C1 segment of cervical spinal cord (tissue), 14 donors: Measurements from ENCODE around the gene NOP53.
"Not testable (repeated sequence)": the region's sequence is repeated elsewhere in the genome, so short reads cannot be mapped to it uniquely, and the experiment has no call there.

Experiments used
- DNase-seq, 14 donors: peaks; one replicate each; lab custom pipeline; 2025; lab: John Stamatoyannopoulos, UW

Gene NOP53

DNA sequence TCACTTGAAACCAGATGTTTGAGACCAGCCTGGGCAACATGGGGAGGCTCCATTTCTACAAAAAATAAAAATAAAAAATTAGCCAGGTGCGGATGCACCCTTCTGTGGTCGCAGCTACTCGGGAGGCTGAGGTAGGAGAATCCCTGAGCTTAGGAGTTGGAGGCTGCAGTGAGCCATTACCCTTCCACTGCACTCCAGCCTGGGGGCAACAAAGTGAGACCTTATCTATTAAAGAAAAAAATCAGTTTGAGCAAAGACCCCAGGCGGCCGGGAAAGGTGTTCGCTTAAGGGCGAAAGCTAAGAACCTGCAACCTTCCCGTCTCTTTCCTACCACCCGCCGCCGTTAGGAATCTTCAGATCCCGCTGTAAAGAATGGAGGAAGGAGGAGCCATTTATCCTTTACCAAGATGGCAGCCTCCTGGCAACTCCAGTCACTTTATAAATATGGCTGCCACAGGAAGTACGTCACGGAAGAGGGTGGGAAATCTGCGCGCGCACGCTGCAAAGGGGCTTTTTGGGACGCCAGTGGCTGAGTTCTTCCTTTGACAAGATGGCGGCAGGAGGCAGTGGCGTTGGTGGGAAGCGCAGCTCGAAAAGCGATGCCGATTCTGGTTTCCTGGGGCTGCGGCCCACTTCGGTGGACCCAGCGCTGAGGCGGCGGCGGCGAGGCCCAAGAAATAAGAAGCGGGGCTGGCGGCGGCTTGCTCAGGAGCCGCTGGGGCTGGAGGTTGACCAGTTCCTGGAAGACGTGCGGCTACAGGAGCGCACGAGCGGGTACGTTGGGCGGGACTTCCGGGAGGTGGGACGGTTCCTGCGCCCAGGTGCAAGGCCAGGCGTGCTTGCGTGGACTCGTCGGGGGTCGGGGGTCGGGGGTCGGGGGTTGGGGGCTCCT, at the start of gene NOP53:
TSS of gene NOP53 (plus strand) at position 537 of the 892 bp plus-strand sequence. CDS start at position 551, 14 bp downstream.
- DNase-seq: peak; percentile 63 to 98 (median 96)

DNA sequence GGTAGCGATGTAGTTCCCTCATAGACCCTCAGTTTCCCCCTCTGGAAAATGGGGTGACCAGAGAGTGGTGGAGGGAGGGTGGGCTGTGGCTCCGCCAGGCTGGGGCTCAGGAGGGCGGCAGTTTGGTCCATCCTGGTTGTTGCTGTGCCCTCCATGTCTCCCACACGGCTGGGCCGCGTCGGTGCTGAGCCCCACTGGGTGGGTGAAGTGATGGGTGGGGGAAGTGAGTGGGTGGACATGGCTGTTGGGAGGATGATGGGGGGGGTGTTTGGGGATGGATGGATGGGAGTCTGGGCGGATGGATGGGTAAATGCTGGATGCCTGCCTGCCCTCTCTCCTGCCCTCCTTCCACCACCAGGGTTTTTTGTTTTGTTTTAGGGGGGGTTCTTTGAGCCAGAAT, 48.7 kb upstream of the NOP53 start:
- DNase-seq: no peak

DNA sequence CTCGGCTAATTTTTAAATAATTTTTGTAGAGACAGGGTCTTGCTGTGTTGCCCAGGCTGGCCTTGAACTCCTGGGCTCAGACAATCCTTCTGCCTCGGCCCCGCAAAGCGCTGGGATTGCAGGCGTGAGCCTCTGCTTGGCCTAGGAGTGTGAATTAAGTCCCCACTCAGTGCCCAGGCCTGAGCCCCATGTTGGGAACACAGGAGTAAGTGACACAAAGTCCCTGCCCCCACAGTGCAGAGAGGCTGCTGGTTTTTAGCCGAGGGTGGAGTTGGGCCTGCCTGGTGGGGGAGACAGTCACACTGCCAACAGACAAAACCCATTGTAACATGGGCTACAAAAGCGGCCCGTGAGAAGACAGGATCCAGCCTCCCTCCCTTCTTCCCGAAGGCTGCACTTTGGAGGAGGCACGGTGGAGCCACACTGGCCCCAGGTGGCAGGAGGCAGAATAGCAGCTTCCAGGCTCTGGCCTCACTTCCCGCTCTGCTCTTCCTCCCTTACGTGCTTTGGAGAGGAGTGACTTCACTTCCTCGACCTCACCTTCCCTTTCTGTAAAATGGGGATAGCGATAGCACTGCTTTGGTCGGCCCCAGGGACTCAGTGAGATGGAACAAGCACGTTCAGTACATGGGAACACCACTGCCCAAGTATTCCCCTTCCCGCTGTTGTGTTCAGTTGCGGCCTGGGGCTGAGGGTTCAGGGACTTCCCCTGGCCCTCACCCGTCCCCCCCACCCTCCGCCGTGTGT, 47.3 kb upstream of the NOP53 start:
- peak in 13 of 14 donors; percentile 27 to 81 (median 64) for DNase-seq

- no peak for DNase-seq
Measured at GRCh38 chr19:47698631-47699359, 46.6 kb upstream of the NOP53 start.

GRCh38 chr19:47699360-47699917, 45.9 kb upstream of the NOP53 start:
- peak in 4 of 14 donors; percentile 4 to 25 (median 16) for DNase-seq

DNA sequence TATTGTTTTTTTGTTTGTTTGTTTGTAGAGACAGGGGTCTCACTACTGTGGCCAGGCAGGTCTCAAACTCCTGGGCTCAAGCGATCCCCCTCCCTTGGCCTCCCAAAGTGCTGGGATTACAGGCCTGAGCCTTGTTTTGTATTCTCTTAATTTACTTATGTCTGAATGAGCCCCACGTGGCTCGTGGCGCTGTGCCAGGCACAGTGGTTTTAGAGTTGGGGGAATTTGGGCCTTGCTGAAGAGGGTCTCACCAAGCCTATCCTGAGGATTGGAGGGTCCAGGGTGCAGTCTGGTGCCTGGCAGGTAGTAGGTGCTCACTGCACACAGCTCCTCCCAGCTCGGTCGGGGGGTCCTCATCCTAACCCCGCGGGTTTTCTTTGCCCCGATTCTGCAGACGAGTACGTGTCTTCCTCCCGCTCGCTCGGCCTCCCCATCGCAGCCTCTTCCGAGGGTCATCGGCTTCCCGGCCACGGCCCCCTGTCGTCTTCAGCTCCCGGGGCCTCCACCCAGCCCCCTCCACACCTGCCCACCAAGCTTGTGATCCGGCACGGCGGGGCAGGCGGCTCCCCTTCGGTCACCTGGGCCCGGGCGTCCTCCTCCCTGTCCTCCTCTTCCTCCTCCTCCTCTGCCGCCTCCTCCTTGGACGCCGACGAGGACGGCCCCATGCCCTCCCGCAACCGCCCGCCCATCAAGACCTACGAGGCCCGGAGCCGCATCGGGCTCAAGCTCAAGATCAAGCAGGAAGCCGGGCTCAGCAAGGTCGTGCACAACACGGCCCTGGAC, 44.2 kb upstream of the NOP53 start:
- DNase-seq: no peak

- DNase-seq: no peak
Measured at GRCh38 chr19:47701717-47702552, 43.4 kb upstream of the NOP53 start.

- DNase-seq: no peak
Measured at GRCh38 chr19:47702671-47703070, 42.7 kb upstream of the NOP53 start.

DNA sequence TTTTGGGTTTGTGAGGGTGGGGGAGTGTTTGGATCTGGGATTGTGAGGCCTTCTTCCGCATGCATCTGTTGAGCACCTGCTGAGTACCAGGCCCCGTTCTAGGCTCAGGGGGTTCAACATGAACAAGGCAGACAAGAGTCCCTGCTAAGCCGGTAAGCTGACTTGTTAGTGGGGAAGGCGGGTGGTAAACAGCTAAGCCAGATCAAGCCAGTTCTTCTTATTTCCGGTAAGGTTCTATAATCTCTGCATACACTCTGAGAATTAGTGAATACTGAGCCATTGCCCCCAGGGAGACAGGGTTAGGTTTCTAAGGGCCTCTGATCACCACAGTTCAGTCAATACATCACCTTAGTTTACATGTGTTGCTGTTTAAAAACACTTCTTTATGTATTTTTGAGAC, 42.0 kb upstream of the NOP53 start:
- no peak for DNase-seq

GRCh38 chr19:47704024-47704423, 41.3 kb upstream of the NOP53 start:
- DNase-seq: no peak

GRCh38 chr19:47704656-47705055, 40.7 kb upstream of the NOP53 start:
- DNase-seq: no peak

- peak in 8 of 14 donors; percentile 9 to 43 (median 20) for DNase-seq
Measured at GRCh38 chr19:47707135-47707925, 38.0 kb upstream of the NOP53 start.

DNA sequence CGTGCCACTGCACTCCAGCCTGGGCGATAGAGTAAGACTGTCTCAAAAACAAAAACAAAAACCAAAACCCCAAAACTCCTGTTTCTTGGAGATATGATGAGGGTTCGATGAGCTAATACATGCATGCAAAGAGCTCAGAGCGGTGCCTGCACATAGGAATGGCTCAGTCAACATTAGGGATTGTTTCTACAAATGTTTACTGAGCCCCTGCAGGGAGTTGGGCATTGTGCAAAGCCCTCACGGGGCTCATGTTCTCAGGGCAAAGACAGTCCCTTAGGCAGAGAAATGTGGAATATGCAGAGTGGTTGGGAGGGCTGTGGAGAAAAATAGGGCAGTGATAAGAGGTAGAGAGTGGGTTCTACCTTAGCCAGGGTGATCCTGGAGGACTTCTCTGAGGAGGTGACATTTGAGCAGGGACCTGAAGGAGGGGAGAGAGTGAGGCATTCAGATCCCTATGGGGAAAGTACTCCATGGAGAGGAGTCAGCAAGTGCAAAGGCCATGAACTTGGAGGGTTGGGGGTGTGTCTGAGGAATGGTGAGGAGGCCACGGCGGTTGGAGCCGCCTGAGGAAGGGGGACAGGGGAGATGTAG, 33.6 kb upstream of the NOP53 start:
- DNase-seq: no peak

GRCh38 chr19:47713046-47714021, 32.0 kb upstream of the NOP53 start, which contains the start of gene EHD2:
Gene EHD2 (plus strand): TSS chr19:47713422. CDS start chr19:47716613, 3,191 bp downstream.
- peak in 6 of 14 donors; percentile 4 to 61 (median 14) for DNase-seq

DNA sequence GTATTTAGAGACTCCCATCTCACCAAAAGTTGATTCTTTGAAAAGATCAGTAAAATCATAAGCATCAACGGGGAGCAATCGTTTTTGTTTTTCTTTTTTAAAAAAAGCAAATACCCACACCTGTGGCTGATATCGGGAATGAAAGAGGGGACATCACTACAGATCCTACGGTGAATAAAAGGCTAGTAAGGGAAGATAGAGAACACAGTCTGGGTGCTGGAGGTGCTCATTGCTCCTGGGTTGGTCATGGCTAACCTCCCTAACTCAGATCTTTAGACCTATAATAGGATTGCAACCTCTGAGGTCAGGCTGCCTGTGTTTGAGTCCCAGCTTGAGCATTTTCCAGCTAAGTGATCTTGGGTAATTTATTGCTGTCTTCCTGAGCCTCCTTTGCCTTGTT, 31.0 kb upstream of the NOP53 start:
- no peak for DNase-seq

GRCh38 chr19:47714855-47715254, 30.5 kb upstream of the NOP53 start:
- not testable (repeated sequence) for DNase-seq

- DNase-seq: no peak
Measured at GRCh38 chr19:47716270-47716937, 28.9 kb upstream of the NOP53 start.
